Prostate gland (tissue), 2 donors: ENCODE data around the gene MLC1. TPM values are rescaled to one million over a fixed set of nuclear protein-coding genes. Genes with fewer than 3 reads are reported as not detected.

Source experiments
- DNase-seq: peaks from one replicate; pipeline ENCODE4 v3.0.0-alpha.2; 2019; ENCODE audit warnings: low spot score
- H3K27ac ChIP-seq, 2 donors: fragments of 200-600 bp; sonication (generic); 2 replicates each; pipeline ENCODE4 v1.5.1; 2017 to 2019
- H3K27me3 ChIP-seq: fragments of 200-600 bp; sonication (generic); replicated peaks from 2 replicates; pipeline ENCODE4 v1.5.1; 2019; ENCODE audit not compliant: insufficient read depth
- H3K36me3 ChIP-seq, 2 donors: fragments of 200-600 bp; sonication (generic); 1 replicate in 1 of 2; 2 replicates in 1 of 2; pipeline versions ENCODE4 v1.5.1 to v1.8.1; 2017 to 2019
- H3K4me1 ChIP-seq: fragments of 200-600 bp; sonication (generic); replicated peaks from 2 replicates; pipeline ENCODE4 v1.5.1; 2019
- H3K4me3 ChIP-seq, 2 donors: fragments of 200-600 bp; sonication (generic); 2 replicates each; pipeline ENCODE4 v1.5.1; 2017 to 2019
- H3K9me3 ChIP-seq: fragments of 200-600 bp; sonication (generic); 2 replicates; pipeline ENCODE4 v1.5.1; 2017
- CTCF ChIP-seq, 4 experiments: fragments of 200-600 bp in 2 of 4; fragments of 450-650 bp in 2 of 4; sonication (generic) in 2 of 4; IDR thresholded peaks; 1 replicate in 3 of 4; 2 replicates in 1 of 4; pipeline ENCODE4 v1.5.1; 2016 to 2019; ENCODE audit warnings: antibody characterized with exemption in 4 of 4, mild to moderate bottlenecking in 2 of 4, moderate library complexity in 2 of 4
- POLR2A ChIP-seq: fragments of 450-650 bp; IDR thresholded peaks from one replicate; pipeline ENCODE4 v1.6.1; 2016; ENCODE audit warnings: antibody characterized with exemption, mild to moderate bottlenecking
- POLR2AphosphoS5 ChIP-seq: sonication (generic); formaldehyde crosslinking; IDR thresholded peaks from one replicate; pipeline ENCODE4 v1.6.1; 2017; ENCODE audit warnings: antibody characterized with exemption
- WGBS: methylation state at CpG from one replicate; pipeline ENCODE4 v1.1.5; 2018; 5-methylcytosine and 5-hydroxymethylcytosine counted together
- intact Hi-C: fragments of 100-400 bp; cut with DNase I; formaldehyde crosslinking; loops from one replicate; pipeline ENCODE4 v1.14.2; 2022
- total RNA-seq, 2 donors: library from RNA; depleted of rRNA; stranded (reverse); fragments of >200 nt; gene quantifications; one replicate each; pipeline ENCODE4 v1.1.0, GENCODE V29; 2016

Gene MLC1
- total RNA-seq, 2 donors from 2014 or later, result 0.68 to 1.1 TPM

DNA sequence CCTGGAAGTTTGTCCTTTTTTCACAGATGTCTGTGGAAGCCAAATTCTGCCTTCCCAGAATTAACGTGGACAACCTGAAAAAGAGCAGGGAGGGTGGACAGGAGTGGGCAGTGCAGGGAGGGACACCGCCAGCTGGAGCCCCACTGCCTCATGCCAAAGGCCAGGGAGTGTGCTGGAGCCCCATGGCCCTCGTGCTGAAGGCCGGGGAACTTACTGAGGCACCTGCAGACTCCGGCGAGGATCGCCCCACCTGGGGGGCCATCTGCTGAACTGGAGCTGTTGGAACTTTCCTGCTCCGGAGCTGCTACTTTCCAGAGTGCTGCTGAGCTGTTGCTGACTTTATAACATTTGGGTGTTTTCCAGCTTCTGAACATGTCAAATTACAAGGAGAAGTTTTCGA is 39.8 kb upstream of the MLC1 start:
- WGBS, result 71% methylated on average over 9 of the region's 9 CpGs
- H3K27ac ChIP-seq, result no peak overlapping the region
- H3K36me3 ChIP-seq, result no peaks in the 10 kb centered on the region
- intact Hi-C loops, result no loop called here
- DNase-seq, result no peak
- H3K4me1 ChIP-seq, result no peaks in the 10 kb centered on the region
- no peaks in the 10 kb centered on the region for H3K27me3 ChIP-seq
- no peak overlapping the region for H3K4me3 ChIP-seq
- H3K9me3 ChIP-seq, result no peaks in the 10 kb centered on the region
- TF ChIP-seq POLR2AphosphoS5 (no peak), CTCF (IDR thresholded peaks at IDR 0.05) (no peak), POLR2A (no peak)

DNA sequence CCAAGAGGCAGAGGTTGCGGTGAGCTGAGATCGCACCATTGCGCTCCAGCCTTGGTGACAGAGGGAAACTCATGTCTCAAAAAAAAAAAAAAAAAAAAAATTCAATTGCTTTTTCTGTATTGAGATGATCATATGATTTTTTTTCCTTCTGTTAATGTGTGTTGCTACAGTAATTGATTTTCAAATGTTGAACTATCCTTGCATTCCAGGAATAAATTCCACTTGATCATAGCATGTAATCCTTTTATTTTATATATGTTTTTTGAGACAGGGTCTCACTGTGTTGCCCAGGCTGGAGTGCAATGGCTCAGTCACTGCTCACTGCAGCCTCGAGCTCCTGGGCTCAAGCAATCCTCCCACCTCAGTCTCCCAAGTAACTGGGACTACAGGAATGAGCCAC is 37.9 kb upstream of the MLC1 start:
- no peak for DNase-seq

DNA sequence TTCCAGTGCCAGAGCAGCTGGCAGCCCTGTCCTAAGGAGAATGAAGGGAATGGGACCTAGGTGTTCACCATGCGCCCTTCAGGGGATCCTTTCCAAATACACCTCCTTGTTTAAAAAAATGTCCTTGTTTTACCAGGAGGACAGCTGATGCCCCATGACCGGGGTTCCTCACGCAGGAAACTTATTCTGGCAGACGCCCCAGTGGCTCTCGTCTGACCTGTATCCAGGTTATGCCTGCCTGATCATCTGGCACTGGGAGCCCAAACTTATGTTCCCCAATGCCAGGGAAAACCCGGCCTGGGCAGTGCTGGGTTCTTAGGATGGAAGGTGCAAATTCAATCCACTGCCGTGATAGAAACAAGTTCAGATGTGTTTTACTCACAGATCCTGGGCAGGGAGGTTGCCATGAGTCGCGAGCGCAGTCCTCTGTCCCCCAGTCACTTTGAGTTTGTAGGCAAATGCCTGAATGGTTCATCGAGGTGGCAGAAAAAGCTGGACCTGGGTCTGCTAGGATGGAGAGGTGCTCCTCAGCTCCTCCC is 36.0 kb upstream of the MLC1 start:
- DNase-seq, result no peak
- Histone ChIP-seq H3K27ac (no peak overlapping the region), H3K27me3 (no peaks in the 10 kb centered on the region), H3K4me3 (no peak overlapping the region), H3K4me1 (no peaks in the 10 kb centered on the region), H3K9me3 (no peaks in the 10 kb centered on the region), H3K36me3 (no peaks in the 10 kb centered on the region)
- 85% methylated on average over 11 of the region's 11 CpGs for WGBS
- intact Hi-C loops, result no loop called here
- TF ChIP-seq POLR2AphosphoS5, result no peak
- TF ChIP-seq CTCF (IDR thresholded peaks at IDR 0.05), result no peak
- no peak for TF ChIP-seq POLR2A

More for the DNA sequence above, 37.9 kb upstream of the MLC1 start:
- WGBS, result 83% methylated on average over 4 of the region's 4 CpGs
- TF ChIP-seq POLR2A, result no peak
- TF ChIP-seq POLR2AphosphoS5, result no peak
- no peak for TF ChIP-seq CTCF (IDR thresholded peaks at IDR 0.05)
- H3K27me3 ChIP-seq, result no peaks in the 10 kb centered on the region
- no peak overlapping the region for H3K4me3 ChIP-seq
- H3K9me3 ChIP-seq, result no peaks in the 10 kb centered on the region
- no peaks in the 10 kb centered on the region for H3K4me1 ChIP-seq
- no peak overlapping the region for H3K27ac ChIP-seq
- intact Hi-C loops, result no loop called here
- no peaks in the 10 kb centered on the region for H3K36me3 ChIP-seq

DNA sequence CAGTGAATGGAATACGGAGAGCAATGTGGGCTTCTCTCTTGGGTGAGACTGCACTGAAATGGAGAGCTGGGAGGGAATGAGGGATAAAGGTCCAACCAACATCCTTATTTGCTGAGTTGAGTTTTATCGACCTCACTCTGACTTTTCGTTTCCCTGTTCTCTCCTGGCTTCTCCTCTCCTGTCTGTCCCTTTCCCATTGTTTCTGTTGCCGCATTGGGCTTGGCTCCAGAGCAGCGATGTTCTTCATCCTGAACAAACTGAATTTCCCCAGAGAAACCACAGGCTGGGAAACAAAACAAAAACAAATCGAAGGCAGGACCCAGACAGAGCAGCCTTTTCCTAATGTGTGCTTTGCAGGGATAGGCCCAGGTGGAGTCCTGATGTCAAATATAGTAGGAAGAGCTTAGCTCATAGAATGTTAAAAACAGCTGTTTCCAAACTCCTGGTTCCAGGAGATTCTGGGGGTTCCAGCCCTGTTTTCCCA is 34.6 kb upstream of the MLC1 start:
- Histone ChIP-seq H3K4me1 (no peaks in the 10 kb centered on the region), H3K4me3 (no peak overlapping the region), H3K27me3 (no peaks in the 10 kb centered on the region), H3K27ac (peak overlapping the region in 1 of 2 donors; percentile 40), H3K9me3 (no peaks in the 10 kb centered on the region), H3K36me3 (no peaks in the 10 kb centered on the region)
- no peak for DNase-seq
- WGBS, result 44% methylated on average over 6 of the region's 6 CpGs
- intact Hi-C loops, result no loop called here
- TF ChIP-seq POLR2A, result no peak
- TF ChIP-seq POLR2AphosphoS5, result no peak
- no peak for TF ChIP-seq CTCF (IDR thresholded peaks at IDR 0.05)

- Histone ChIP-seq H3K4me1 (no peaks in the 10 kb centered on the region), H3K27ac (peak overlapping the region in 1 of 2 donors; percentile 40), H3K9me3 (no peaks in the 10 kb centered on the region), H3K36me3 (no peaks in the 10 kb centered on the region), H3K4me3 (no peak overlapping the region), H3K27me3 (no peaks in the 10 kb centered on the region)
- WGBS, result 79% methylated on average over 14 of the region's 14 CpGs
- intact Hi-C loops, result no loop called here
- no peak for TF ChIP-seq CTCF (IDR thresholded peaks at IDR 0.05)
- TF ChIP-seq POLR2AphosphoS5, result no peak
- TF ChIP-seq POLR2A, result no peak
- DNase-seq, result no peak
These were observed 34.0 kb upstream of the MLC1 start for GRCh38 chr22:50119169-50119767.
